Gastrocnemius medialis (tissue), 4 donors: Measurements from ENCODE around the gene PCDHB1. TPM values are rescaled to one million over a fixed set of nuclear protein-coding genes. Genes with fewer than 3 reads are reported as not detected.
A peak's percentile ranks its signal among the peaks of the same experiment; 100 is the strongest.
"Not testable (repeated sequence)": the region's sequence is repeated elsewhere in the genome, so short reads cannot be mapped to it uniquely, and the experiment has no call there.

Experiments
- ATAC-seq, 2 donors: fragments of 150-250 bp; one replicate each; pipeline ENCODE4 v1.9.1; 2016
- DNase-seq, 2 donors: peaks; one replicate each; pipeline ENCODE4 v3.0.0-alpha.2; 2019
- H3K27ac ChIP-seq, 4 donors: fragments of 200-600 bp; sonication (generic); 1 replicate in 1 of 4; 2 replicates in 3 of 4; pipeline ENCODE4 v1.5.1; 2016 to 2018; ENCODE audit warnings: mild to moderate bottlenecking in 2 of 4, moderate library complexity in 1 of 4
- H3K27me3 ChIP-seq, 3 donors: fragments of 200-600 bp; sonication (generic) in 2 of 3; 1 replicate in 1 of 3; 2 replicates in 2 of 3; pipeline versions ENCODE4 v1.5.1 to v1.6.0; 2016 to 2019; ENCODE audit warnings: mild to moderate bottlenecking in 1 of 3, moderate library complexity in 1 of 3
- H3K36me3 ChIP-seq, 2 donors: fragments of 200-600 bp; sonication (generic) in 1 of 2; one replicate each; pipeline ENCODE4 v1.5.1; 2017 to 2018
- H3K4me1 ChIP-seq, 2 donors: fragments of 200-600 bp; sonication (generic) in 1 of 2; one replicate each; pipeline ENCODE4 v1.5.1; 2016 to 2017; ENCODE audit warnings: mild to moderate bottlenecking in 2 of 2
- H3K4me3 ChIP-seq, 4 donors: fragments of 200-600 bp; sonication (generic) in 3 of 4; 1 replicate in 1 of 4; 2 replicates in 3 of 4; pipeline ENCODE4 v1.5.1; 2016 to 2019; ENCODE audit warnings: mild to moderate bottlenecking in 2 of 4
- H3K9me3 ChIP-seq, 3 donors: fragments of 200-600 bp; sonication (generic) in 2 of 3; 1 replicate in 1 of 3; 2 replicates in 2 of 3; pipeline ENCODE4 v1.5.1; 2016 to 2019
- CTCF ChIP-seq, 5 experiments: fragments of 450-650 bp in 3 of 5; fragments of 200-600 bp in 2 of 5; sonication (generic) in 2 of 5; IDR thresholded peaks in 4 of 5; conservative IDR thresholded peaks in 1 of 5; 1 replicate in 4 of 5; 2 replicates in 1 of 5; pipeline ENCODE4 v1.5.1; 2016 to 2019; ENCODE audit warnings: antibody characterized with exemption in 5 of 5, mild to moderate bottlenecking in 3 of 5, moderate library complexity in 3 of 5
- POLR2A ChIP-seq, 2 donors: fragments of 450-650 bp; IDR thresholded peaks; one replicate each; pipeline ENCODE4 v1.6.1; 2017; ENCODE audit warnings: antibody characterized with exemption in 2 of 2, mild to moderate bottlenecking in 2 of 2, moderate library complexity in 2 of 2
- in situ Hi-C, 4 donors: fragments of 200-750 bp; cut with MboI; loops; one replicate each; pipeline versions ENCODE4 v1.15.0 to v1.8.0; 2017; ENCODE audit warnings: low sequenced_read_pairs in 4 of 4
- intact Hi-C: fragments of 100-400 bp; cut with DNase I; formaldehyde crosslinking; loops from one replicate; pipeline ENCODE4 v1.15.1; 2023; ENCODE audit warnings: low total_unique reads
- total RNA-seq, 4 donors: library from RNA; depleted of rRNA; stranded (reverse); fragments of >200 nt; gene quantifications; one replicate each; pipeline versions ENCODE4 v1.1.0 to v1.2.3, GENCODE V29; 2016

PCDHB1 gene
- total RNA-seq, 4 donors from 2014 or later: not detected

GRCh38 chr5:141084487-141084989 lies 33.4 kb downstream of the PCDHB1 start:
- Histone ChIP-seq H3K27me3 (peaks cover 0 to 5% (median 0%) of the 10 kb centered on the region in 3 donors), H3K27ac (peak overlapping the region; percentile 7 to 60 (median 28)), H3K9me3 (no peaks in the 10 kb centered on the region), H3K4me1 (no peaks in the 10 kb centered on the region), H3K36me3 (no peaks in the 10 kb centered on the region), H3K4me3 (peak overlapping the region; percentile 37 to 54 (median 51))
- in situ Hi-C loops (no loop called here), intact Hi-C loops (no loop called here)
- TF ChIP-seq CTCF (IDR thresholded peaks at IDR 0.05 in 4 of 5, conservative IDR thresholded peaks at IDR 0.05 in 1 of 5): peak in 2 of 5 experiments; percentile 39 to 52
- no peak for TF ChIP-seq POLR2A (IDR thresholded peaks at IDR 0.05)
- no peak for DNase-seq
- ATAC-seq: peak in 1 of 2 donors; percentile 60

GRCh38 chr5:141094481-141095262 lies 43.5 kb downstream of the PCDHB1 start, which contains the start of gene PCDHB2:
TSS of gene PCDHB2 (plus strand) at chr5:141094615. CDS start at chr5:141094791, 176 bp downstream.
- H3K4me3 ChIP-seq: peak within 1 kb of the TSS; percentile 32 to 44 (median 36)
- H3K27me3 ChIP-seq: peaks cover 0 to 14% (median 10%) of the 10 kb centered on the region in 3 donors
- ATAC-seq (no peak), DNase-seq (peak in 1 of 2 donors; percentile 18)
- TF ChIP-seq CTCF (IDR thresholded peaks at IDR 0.05 in 4 of 5, conservative IDR thresholded peaks at IDR 0.05 in 1 of 5) (peak in 3 of 5 experiments; percentile 28 to 36 (median 32)), POLR2A (IDR thresholded peaks at IDR 0.05) (no peak)
- peak within 1 kb of the TSS in 1 of 4 donors; percentile 20 for H3K27ac ChIP-seq
- no peaks in the 10 kb centered on the region for H3K36me3 ChIP-seq
- no peaks in the 10 kb centered on the region for H3K4me1 ChIP-seq
- in situ Hi-C loops: no loop called here
- H3K9me3 ChIP-seq: no peaks in the 10 kb centered on the region
- intact Hi-C loops: no loop called here

- intact Hi-C loops: no loop called here
Observed at GRCh38 chr5:141095263-141095641, 44.1 kb downstream of the PCDHB1 start.

GRCh38 chr5:141096181-141096580 lies 45.0 kb downstream of the PCDHB1 start:
- H3K4me3 ChIP-seq, in situ Hi-C loops, ATAC-seq, DNase-seq, H3K27ac ChIP-seq, H3K9me3 ChIP-seq, H3K4me1 ChIP-seq, intact Hi-C loops, H3K36me3 ChIP-seq: not testable (repeated sequence)
- H3K27me3 ChIP-seq: peaks cover 0 to 17% (median 10%) of the 10 kb centered on the region in 3 donors

More at GRCh38 chr5:141095263-141095641, 44.1 kb downstream of the PCDHB1 start:
- Histone ChIP-seq H3K27me3 (peaks cover 0 to 14% (median 10%) of the 10 kb centered on the region in 3 donors), H3K36me3 (no peaks in the 10 kb centered on the region), H3K4me3 (peak overlapping the region in 2 of 4 donors; percentile 32 to 36), H3K27ac (no peak overlapping the region), H3K4me1 (no peaks in the 10 kb centered on the region), H3K9me3 (no peaks in the 10 kb centered on the region)
- TF ChIP-seq CTCF (IDR thresholded peaks at IDR 0.05 in 4 of 5, conservative IDR thresholded peaks at IDR 0.05 in 1 of 5) (no peak), POLR2A (IDR thresholded peaks at IDR 0.05) (no peak)
- ATAC-seq: no peak
- in situ Hi-C loops: no loop called here
- DNase-seq: no peak

GRCh38 chr5:141096586-141096985 lies 45.4 kb downstream of the PCDHB1 start:
- H3K27ac ChIP-seq, in situ Hi-C loops, H3K4me1 ChIP-seq, ATAC-seq, intact Hi-C loops, H3K36me3 ChIP-seq, H3K9me3 ChIP-seq, H3K4me3 ChIP-seq, DNase-seq: not testable (repeated sequence)
- peaks cover 0 to 13% (median 10%) of the 10 kb centered on the region in 3 donors for H3K27me3 ChIP-seq
